Astrocyte of the spinal cord (primary cell): Measurements from ENCODE around the gene PVALEF.

ENCODE experiments used
- DNase-seq: peaks from one replicate; pipeline ENCODE4 v3.0.0; 2011; ENCODE audit warnings: low read depth, low spot score
- H3K4me3 ChIP-seq: 2 replicates; pipeline ENCODE4 v1.5.1; 2011; ENCODE audit warnings: low read depth, mild to moderate bottlenecking, low read length, moderate library complexity
- CTCF ChIP-seq: IDR thresholded peaks from 2 replicates; pipeline ENCODE4 v1.5.1; 2012; ENCODE audit warnings: low read depth, mild to moderate bottlenecking, low read length, inconsistent platforms
- in situ Hi-C: cut with HindIII; loops from 2 replicates; pipeline ENCODE4 v1.10.0; 2017; ENCODE audit warnings: low sequenced_read_pairs

The PVALEF gene

GRCh38 chr17:81200201-81200600, 34.9 kb downstream of the PVALEF start:
- DNase-seq = no peak
- in situ Hi-C loops = no loop called here
- H3K4me3 ChIP-seq = no peak overlapping the region
- no peak for TF ChIP-seq CTCF

DNA sequence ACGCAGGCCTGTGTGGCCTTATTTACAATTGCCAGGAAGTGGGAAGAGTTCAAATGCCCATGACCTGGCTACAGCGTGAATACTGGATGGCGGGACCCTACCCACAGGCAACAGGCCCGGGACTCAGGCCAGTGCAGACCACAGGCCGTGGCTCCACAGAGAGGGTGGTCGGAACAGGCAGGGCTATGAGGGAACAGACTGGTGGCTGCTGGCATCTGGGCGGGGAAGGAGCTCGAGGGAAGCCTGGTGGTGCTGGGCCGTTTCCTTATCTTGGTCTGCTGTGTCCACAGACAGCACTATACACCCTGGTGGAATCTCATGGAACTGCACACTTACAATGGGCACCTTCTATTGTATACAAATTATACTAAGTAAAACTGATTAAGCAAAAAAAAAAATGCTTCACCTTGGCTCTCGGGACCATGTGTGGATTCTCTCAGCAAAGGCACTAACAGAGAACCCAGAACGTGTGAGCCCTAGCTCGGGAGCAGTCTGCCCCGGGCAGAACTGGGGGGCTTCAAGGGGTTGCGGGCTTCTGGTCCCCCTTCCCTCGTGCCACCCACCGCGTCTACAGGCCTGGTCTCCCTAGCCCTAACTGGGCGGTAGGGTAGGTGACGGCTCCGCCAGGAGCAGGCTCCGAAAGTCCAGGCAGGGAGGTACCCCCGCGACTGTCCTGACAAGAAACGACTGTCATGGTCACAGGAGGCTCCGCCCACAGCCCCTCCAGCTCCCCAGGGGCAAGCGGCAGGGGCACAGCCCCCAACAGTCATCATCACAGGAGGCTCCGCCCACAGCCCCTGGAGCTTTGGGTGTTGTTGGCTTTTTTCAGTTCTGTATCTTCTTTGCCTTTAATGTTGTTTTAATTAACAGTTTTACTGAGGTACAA, 35.6 kb downstream of the PVALEF start:
- H3K4me3 ChIP-seq = no peak overlapping the region
- TF ChIP-seq CTCF = peak; percentile 70
- DNase-seq = peak; percentile 67
- in situ Hi-C loops = no loop called here

DNA sequence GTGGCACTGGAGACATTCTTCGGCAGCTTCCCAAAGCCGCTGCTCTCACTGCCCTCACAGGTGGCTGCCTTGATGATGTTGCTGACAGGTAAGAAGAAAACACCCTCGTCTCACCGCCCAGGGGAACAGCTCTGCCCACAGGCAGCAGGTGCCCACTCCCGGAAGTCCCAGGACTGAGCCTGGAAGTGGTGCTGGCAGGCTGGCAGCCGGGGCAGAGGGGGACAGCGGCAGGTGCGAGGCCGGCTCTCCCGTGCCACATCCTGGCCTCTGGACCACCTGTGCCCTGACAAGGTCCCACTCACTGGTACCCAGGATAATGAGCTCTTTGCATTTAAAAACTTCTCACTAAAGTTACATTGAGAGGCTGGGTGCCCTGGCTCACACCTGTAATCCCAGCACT, 37.0 kb downstream of the PVALEF start:
- in situ Hi-C loops = no loop called here
- no peak for DNase-seq
- no peak overlapping the region for H3K4me3 ChIP-seq
- TF ChIP-seq CTCF = no peak

GRCh38 chr17:81203136-81203535, 37.8 kb downstream of the PVALEF start:
- in situ Hi-C loops = no loop called here

DNA sequence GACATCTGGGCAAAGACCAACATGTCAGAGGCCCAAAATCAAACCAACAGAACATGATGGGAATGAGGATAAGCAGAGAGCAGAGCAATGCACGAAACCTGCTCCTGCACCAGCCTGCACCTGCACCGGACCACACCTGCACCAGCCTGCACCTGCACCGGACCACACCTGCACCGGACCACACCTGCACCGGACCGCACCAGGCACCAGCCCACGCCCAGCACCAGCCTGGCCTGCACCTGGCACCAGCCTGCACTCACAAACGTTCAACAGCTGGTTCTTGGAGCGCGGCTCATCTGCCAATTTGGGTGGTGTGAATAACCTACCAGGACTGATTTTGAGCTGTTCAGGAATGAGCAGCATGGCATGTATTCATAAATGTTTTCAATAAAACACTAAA, 39.3 kb downstream of the PVALEF start:
- in situ Hi-C loops = no loop called here
- DNase-seq = no peak
- TF ChIP-seq CTCF = no peak

More at GRCh38 chr17:81203136-81203535, 37.8 kb downstream of the PVALEF start:
- H3K4me3 ChIP-seq = no peak overlapping the region
- DNase-seq = no peak
- no peak for TF ChIP-seq CTCF

GRCh38 chr17:81206166-81206565, 40.9 kb downstream of the PVALEF start:
- DNase-seq = no peak
- in situ Hi-C loops = no loop called here
- no peak for TF ChIP-seq CTCF
- H3K4me3 ChIP-seq = no peak overlapping the region

More for the DNA sequence above, 39.3 kb downstream of the PVALEF start:
- no peak overlapping the region for H3K4me3 ChIP-seq
